HG03575 (cell line): ENCODE data around the gene NR6A1.

Experiments used
- ATAC-seq: cut with Tn5 transposase; IDR thresholded peaks from one replicate; pipeline ENCODE4 v1.9.1; 2021; ENCODE audit not compliant: unreplicated experiment, insufficient number of reproducible peaks, low FRiP score; ENCODE audit errors: extremely low read depth

Gene NR6A1

DNA sequence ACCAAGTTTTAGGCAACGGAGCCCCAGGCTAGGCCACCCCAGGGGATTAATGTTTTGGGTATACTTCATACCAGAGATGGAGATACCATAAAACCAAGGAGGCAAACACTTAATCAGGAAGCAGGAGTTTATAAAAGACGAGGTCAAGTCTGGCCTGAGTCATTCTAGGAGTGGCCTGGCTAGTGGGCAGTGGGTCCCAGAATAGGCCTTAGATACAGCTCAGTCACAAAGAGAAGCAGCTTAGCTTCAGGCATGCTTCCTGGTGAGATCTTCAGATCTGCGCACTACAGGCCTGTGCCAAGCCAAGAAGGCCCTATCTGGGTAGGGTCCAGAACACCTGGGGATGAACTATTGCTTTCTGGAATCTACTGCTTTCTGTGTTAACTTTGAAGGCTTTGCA is 243.3 kb downstream of the NR6A1 start:
- ATAC-seq: no peak

DNA sequence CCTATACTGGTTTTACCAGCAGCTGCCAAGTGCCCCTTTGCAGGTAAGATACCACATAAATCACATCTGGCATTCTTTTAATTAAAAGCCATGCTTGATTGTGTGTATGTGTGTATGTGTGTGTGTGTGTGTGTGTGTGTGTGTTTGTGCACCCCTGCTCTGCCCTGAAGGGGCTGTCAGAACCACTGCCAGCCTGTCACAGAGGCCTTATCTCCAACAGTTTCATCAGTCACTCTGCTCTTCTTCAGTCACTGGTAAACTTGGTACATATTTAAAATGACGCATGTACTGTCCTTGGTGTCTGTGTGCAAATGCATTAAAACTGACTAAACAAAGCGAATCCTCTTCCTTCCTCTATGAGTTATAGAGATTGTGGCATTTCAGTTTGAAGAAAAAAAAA is 244.9 kb downstream of the NR6A1 start:
- ATAC-seq: no peak

DNA sequence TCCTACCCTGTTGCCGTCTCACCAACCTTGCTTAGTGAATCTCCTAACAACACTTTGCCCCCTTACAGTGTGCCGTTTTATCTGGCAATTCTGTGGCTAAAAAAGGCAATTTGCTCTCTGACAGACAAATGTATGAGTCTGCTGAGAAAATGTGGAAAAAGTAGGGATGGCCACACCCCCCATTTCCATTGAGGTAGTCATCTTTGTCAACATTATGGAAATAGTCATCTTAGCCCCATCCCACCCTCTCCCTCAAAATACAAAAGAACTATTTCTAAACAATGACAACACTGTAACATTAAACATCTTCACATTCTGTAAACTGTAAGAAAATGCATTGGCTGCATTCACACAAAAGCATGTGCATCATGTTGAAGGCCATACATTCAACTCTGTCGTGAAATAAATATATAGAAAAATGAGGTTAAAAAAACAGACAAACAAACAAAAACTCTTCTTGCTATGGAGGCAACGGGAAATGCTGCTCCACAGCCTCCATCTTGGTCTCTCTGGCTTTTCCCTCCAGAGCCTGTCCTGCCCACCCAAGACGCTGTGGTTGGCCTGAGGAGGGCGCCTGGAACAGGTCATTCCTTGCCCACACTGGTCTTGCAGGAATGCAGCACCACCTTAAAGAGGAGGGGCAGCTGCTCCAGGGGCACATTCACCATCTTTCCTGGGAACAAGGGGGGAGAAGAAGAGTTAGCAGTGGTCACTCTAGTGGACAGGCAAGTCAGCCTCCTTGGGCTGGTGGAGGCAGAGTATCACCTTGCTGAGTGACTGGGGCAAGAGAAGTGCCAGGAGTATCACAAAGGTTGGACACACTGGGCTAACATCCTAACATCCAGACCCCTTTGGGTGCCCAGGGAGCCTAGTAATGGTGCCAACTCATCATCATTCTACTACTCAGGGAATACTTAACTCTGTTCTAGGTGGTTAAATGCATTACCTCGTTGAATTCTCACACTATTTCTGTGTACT is 248.7 kb downstream of the NR6A1 start:
- ATAC-seq: no peak

DNA sequence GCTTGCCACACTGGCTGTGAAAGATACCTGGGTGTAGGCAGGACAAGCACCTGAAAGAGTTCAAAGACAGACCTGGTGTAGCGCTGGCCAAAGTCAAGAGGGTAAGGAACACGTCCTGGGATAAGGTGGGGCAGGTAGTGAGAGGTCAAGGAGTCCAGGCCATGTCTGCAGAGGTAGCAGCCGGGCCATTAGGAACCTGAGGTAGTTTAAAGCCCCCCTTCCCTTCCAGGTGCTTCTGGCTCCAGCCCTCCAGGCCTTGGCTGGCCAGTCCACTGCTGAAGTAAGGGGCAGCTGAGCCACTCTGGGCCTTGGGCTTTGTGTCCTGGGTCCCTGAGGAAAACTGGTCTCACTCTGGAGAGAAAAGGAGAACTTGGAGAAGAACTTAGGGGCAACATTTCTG is 250.0 kb downstream of the NR6A1 start:
- ATAC-seq: no peak

DNA sequence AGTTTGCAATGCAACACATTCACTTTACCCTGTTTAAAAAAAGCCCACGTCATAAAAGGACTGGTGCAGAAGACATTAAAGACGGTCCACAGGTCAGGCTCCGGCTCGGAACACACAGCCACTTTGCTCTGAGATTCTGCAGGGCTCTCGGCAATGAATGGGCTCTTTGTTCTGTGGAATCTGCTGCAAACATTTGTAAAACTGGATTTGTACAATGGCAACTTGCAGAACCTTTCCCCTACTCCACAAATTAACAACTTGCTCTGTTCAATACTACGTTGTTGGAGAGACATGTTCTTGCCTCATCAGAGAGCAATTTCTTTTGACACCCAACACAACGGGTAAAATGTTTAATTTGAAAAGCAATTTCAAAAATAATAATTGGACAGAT is 250.9 kb downstream of the NR6A1 start:
- ATAC-seq: no peak

DNA sequence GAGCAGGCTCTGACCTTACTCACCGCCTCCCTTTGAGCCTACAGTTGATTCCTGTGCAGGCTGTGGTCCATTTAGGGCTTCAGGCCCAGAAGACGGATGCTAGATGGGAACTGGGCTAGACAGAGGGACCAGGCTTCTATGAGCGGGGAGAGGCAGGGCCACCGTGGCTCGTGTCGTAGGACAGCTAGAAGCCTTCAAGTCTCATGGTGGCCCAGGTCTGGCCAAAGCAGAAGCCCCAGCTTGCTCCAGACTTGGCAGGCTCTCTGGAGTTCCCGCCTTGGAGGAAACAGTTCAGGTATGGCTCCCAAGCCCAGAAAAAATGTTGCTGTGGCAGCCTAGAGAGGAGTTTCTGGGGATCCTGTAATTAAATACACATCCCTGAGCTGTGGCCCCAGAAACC is 253.0 kb downstream of the NR6A1 start:
- no peak for ATAC-seq

DNA sequence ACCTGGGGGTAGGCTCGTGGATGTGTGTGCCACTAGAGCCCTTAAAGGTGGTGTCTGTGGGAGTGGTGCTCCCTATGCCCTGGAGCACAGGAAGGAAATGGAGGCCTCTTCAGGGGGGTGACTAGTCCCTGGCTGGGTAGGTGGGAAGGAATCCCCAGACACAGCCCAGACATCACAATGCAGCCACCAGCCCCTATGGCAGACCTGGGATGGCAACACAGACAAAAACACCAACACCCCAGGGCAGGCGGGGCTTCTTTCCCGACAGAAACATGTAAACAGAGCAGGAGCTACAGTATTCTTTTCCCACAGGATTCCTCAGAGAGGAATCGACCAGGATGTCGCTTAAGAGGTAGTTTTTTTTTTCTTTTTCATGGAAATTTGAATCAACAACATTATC is 253.5 kb downstream of the NR6A1 start:
- no peak for ATAC-seq

DNA sequence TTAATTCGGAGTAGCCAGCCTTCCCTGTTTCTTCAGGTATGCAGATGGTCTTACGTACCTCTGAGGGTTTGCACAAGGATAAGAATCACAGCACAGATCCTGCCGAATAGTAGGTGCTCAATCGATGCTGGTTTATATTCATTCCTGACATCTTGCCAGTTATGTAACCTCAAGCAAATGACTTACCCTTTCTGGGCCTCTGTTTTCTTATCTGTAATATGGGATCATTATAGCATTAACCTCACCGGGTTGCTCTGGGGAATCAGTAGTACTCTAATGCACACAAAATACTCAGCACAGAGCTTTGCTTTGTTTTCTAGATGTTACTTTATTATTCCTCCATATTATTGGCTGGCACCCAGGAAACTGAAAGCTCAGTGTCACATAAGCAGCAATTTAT is 256.2 kb downstream of the NR6A1 start:
- no peak for ATAC-seq

DNA sequence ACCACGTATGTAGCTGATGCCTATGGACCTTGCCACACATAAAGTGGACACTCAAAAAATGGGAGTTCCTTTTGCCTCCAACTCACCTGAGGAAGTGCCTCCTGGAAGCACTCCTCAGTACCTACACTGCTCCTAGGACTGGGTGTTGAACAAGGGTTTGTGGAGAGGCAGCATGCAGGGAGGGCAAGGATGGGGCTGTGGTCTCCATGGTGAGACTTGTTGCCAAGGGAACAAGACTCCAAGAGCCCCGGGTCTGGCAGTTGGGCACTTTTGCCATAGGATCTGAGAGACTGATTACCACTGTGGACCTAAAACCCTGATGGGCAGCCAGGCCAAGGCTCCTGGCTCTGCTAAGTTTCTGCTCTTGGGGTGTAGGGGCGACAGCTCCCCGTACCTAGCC is 257.0 kb downstream of the NR6A1 start:
- no peak for ATAC-seq

DNA sequence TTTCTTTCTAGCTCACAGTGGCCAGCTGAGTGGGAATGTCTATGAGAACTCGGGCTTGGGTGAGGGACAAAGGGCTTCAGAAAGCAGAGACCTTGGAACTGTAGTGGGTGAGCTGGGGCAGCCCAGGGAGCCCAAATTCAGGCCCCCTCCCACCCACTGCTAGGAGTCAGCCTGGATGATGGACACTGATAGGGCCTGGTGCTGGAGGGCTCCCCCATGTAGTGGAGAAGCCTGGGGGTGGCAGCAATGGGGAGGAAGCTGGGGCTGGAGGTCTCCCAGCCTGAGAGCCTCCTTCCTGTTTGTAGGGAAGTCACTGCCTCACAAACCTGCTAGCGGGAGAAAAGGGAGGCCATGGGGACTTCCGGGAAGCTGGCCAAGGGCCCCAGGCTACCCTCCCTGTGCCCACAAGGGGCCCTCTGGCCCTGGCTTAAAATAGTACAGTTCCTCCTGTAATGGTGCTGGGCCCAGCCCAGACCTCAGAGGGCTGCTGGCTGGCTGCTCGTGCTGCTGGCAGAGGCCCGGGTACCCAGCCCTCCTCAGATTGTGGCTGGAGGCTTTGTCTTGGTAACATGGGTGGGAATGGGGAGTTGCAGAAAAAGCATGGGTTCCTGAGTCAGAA is 257.6 kb downstream of the NR6A1 start:
- no peak for ATAC-seq

DNA sequence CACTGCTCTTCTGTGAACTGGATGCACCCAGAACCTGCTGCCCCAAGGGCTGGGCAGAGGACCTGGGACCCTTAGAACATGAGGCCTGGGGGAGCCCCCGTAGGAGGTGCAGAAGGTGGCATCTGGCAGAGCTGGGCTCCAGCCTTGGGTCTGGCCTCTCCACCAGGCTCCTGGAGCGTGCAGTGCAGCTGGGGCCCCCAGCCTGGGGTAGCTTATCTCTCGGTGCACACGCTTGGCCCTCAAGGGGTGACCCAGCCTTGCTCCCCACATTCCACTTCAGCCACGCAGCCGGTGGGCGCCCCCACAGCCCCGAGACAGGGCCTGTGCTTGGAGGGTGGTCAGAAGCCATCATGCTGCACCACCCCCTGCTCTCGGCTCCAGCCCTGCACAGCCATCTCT is 258.3 kb downstream of the NR6A1 start:
- no peak for ATAC-seq

DNA sequence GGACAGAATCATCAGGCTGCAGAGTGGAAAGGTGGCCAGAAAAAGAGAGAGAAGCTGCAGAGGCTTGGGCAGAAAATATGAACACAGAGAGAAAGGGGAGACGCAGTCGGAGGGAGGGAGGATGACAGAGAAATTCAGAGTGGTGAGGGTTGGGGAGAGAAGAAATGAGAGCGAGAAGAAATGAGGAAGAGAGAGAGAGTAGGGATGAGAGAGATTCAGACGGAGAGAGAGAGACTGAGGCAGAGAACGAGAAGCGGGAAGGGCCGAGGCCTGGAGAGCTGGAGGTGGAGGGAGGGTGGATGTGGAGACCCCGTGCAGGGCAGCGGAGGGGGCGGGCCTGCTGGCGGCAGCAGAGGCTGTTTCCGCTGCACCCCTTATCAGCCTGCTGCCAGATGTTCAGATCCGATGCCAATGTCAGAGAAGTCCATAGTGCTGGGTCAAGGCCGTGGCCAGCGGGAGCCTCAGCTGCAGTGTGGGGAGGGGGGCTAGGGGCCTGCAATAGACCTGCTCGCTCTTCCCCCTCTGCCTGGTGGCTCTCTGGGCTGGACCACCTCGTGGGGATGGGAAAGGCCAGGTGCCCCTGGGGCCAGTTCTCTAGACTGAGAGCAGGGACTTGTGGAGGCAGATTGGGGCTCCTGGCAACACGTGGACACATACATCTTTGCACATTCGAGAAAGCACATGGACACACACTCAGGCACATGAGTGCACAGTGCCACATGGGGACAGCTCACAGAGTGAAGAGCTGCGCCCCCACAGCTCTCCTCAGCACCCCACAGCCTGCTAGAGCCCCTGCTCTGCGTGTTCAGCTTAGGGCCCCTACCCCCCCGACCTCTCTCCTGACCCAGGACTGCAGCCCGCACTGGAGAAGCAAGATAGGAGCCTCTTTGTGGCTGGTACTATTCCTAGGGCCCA is 259.0 kb downstream of the NR6A1 start:
- ATAC-seq: no peak

DNA sequence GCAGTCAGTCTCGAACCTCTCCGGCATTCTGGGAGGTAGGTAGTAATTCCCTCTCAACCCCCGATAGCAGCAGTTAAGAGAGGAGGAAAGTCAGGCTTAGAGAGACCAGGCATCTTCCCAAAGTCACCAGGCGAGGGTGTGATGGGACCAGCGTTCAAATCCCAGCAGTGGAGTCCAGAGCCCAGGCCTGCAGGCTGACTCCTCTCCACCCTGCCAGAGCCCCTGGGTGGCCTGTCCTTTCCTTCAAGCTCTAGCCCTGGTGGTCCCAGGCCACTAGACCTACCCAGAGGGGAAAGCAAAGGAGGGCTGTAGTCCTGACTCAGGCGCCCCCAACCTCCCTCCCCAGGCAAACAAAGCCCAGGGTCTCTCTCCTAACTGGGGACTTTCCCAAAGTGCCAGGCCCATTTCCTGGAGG is 259.7 kb downstream of the NR6A1 start:
- ATAC-seq: no peak

DNA sequence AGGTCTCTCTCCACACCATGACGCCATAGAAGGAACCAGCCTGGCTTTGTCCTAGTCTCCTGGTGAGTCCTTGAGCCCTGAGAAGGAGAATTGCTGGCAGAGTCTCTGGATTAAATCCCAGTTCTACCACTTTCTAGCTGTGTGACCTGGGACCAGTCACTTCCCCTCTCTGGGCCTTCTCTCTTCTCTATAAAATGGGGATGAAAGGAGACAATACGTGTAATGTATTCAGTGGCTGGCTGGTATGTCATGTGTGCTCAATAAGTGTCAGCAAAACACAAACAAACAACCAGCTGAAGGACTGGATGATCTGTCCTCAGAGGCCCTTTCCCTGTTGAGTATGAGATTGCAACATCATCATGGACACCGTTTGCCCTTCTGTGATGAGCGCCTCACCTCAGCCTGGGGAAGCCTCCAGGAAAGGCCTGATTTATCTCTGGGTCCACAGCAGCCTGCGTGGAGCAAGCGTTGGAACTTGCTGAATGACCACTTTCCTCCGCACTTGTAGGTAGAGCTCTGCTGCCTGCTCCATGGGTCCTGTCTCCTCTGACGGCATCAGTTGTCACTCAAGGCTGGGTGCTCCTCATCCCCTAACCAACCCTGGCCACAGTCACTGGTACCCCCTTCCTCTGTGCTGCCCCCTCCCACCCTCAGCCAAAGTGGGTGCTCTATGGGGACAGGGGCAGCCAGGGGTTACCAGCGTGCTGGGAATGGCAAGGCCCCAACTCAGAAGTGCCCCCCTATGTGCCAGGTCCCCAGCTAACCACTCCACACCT is 260.3 kb downstream of the NR6A1 start:
- no peak for ATAC-seq

DNA sequence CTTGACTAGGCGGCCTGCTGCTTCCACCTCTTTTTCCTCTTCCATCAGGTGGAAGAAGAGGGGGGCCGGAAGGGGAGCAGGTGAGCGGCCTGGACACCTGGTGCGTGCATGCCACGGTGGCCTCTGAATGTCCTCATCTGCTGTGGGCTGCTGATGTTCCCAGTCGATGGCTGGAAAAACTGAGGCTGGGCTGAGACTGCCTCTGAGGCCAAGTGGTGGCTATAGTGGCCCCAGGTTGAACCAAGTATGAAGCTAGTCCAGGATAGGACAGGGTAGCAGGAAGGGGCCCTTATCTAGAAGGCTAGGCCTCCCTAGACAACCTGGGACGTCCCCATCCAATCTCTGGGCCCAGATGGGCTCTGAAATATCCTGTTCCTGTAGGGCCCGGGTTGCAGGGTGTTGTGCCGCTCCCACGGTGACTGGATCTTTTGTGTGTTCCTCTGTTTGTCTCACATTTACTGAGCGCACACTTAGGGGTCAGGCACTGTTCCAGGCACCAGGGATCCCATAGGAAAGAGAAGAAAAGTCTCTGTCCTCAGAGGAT is 263.2 kb downstream of the NR6A1 start:
- no peak for ATAC-seq

DNA sequence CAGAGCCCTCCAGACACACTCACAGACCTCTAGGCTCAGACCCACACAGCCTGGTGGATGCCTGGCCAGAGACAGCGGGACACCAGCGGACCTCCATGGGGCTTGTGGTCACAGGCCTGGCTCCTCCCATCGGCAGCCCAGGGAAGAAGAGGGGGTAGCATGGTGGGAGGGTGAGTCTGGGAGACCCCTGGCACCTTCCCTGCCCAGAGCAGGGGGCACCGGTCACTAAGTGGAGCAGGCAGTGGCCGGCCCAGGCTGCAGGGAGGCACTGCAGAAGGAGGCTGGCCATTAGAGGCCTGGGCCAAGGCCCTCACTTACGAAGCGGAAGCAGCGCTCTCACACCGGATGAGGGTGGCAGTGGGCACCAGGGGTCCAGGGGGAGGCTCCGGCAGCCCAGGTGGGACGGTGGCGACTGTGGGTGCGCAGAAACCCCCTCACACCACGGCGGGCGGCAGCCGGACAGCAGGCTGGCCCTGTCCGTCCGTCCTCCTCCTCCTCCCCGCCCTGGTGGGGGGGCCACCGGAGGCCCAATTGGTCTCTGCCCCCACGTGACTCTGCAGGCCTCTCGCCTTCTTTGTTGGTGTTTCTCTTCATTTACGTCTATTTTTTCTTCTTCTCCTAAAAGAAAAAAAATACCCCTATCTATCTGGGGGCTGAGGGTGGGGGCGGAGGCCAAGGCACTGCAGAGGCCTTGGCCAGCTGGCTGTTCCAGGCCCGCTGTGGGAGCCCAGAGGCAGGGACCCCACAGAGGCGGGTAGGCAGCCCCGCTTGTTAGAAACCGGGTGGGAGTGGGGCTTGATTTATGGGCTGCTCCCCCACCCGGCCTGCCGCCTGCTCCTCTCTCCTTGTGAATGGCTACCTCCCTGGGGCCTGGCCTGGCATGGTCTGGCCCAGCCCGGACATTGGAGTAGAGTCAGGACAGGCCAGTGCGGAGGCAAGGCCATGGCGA is 263.9 kb downstream of the NR6A1 start, which contains the start of gene NR5A1:
TSS of gene NR5A1 (minus strand) at position 469 of the 949 bp plus-strand sequence. CDS start 4,004 bp downstream, outside the sequence.
- ATAC-seq: no peak

DNA sequence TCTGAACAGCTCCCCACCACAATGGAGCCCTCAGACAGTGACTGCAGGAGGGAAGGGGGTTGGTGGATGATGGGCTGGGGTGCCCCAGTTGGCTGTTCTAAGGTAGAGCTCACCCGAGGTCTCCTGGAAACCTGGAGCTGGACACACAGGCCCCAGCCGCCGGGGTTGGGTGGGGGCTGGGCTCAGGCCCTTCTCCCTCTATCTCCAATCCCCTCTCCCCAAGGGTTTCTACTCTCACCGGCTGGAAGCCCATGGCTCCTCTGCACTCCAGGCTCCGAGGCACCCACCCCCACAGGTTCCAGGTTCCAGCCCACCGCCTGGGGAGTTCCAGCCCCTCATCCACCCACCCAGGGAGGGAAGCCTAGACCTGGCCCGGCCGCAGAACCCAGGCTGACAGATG is 264.7 kb downstream of the NR6A1 start:
- ATAC-seq: no peak
